HG02852 (cell line): ENCODE data around the gene KCNJ16.

Experiments used
- ATAC-seq: cut with Tn5 transposase; IDR thresholded peaks from one replicate; pipeline ENCODE4 v1.9.1; 2021; ENCODE audit warnings: mild to moderate bottlenecking, moderate library complexity; ENCODE audit not compliant: unreplicated experiment

Gene KCNJ16

GRCh38 chr17:70095455-70095854 lies 20.4 kb downstream of the KCNJ16 start:
- no peak for ATAC-seq

GRCh38 chr17:70096861-70097260 lies 21.8 kb downstream of the KCNJ16 start:
- ATAC-seq: no peak

GRCh38 chr17:70098030-70098429 lies 23.0 kb downstream of the KCNJ16 start:
- no peak for ATAC-seq

- ATAC-seq: no peak
Measured at GRCh38 chr17:70099294-70099693, 24.3 kb downstream of the KCNJ16 start.

GRCh38 chr17:70099884-70100283 lies 24.9 kb downstream of the KCNJ16 start:
- no peak for ATAC-seq

- no peak for ATAC-seq
Measured at GRCh38 chr17:70100983-70101382, 26.0 kb downstream of the KCNJ16 start.

- no peak for ATAC-seq
Measured at GRCh38 chr17:70102531-70102930, 27.5 kb downstream of the KCNJ16 start.

- ATAC-seq: no peak
Measured at GRCh38 chr17:70104791-70105523, 29.9 kb downstream of the KCNJ16 start.

GRCh38 chr17:70105641-70106040 lies 30.6 kb downstream of the KCNJ16 start:
- no peak for ATAC-seq

- ATAC-seq: no peak
Measured at GRCh38 chr17:70106551-70106950, 31.5 kb downstream of the KCNJ16 start.

GRCh38 chr17:70107441-70107840 lies 32.4 kb downstream of the KCNJ16 start:
- no peak for ATAC-seq

- ATAC-seq: no peak
Measured at GRCh38 chr17:70107904-70108565, 33.0 kb downstream of the KCNJ16 start.

GRCh38 chr17:70109497-70109896 lies 34.5 kb downstream of the KCNJ16 start:
- no peak for ATAC-seq

- no peak for ATAC-seq
Measured at GRCh38 chr17:70110443-70110880, 35.4 kb downstream of the KCNJ16 start.

- no peak for ATAC-seq
Measured at GRCh38 chr17:70111201-70111600, 36.2 kb downstream of the KCNJ16 start.

GRCh38 chr17:70114405-70114804 lies 39.4 kb downstream of the KCNJ16 start:
- no peak for ATAC-seq

- ATAC-seq: no peak
Measured at GRCh38 chr17:70115126-70115525, 40.1 kb downstream of the KCNJ16 start.

- ATAC-seq: no peak
Measured at GRCh38 chr17:70116919-70117318, 41.9 kb downstream of the KCNJ16 start.

GRCh38 chr17:70119545-70119944 lies 44.5 kb downstream of the KCNJ16 start:
- ATAC-seq: no peak

- ATAC-seq: no peak
Measured at GRCh38 chr17:70119983-70120382, 45.0 kb downstream of the KCNJ16 start.

- no peak for ATAC-seq
Measured at GRCh38 chr17:70120425-70120824, 45.4 kb downstream of the KCNJ16 start.

- no peak for ATAC-seq
Measured at GRCh38 chr17:70121126-70121525, 46.1 kb downstream of the KCNJ16 start.
